Tibial nerve (tissue), 4 donors: ENCODE measurements around the gene BFSP1. TPM values are rescaled to one million over a fixed set of nuclear protein-coding genes. Genes with fewer than 3 reads are reported as not detected.

ENCODE experiments used
- DNase-seq, 2 donors: peaks; one replicate each; pipeline ENCODE4 v3.0.0-alpha.2; 2019; ENCODE audit warnings: low spot score in 2 of 2
- H3K27ac ChIP-seq, 4 donors: fragments of 200-600 bp; sonication (generic) in 3 of 4; one replicate each; pipeline ENCODE4 v1.5.1; 2017 to 2019; ENCODE audit warnings: mild to moderate bottlenecking in 1 of 4
- H3K27me3 ChIP-seq, 2 donors: fragments of 200-600 bp; sonication (generic) in 1 of 2; one replicate each; pipeline versions ENCODE4 v1.5.1 to v1.6.0; 2017 to 2019
- H3K36me3 ChIP-seq, 3 donors: fragments of 200-600 bp; sonication (generic); one replicate each; pipeline ENCODE4 v1.5.1; 2018 to 2019
- H3K4me1 ChIP-seq, 4 donors: fragments of 200-600 bp; sonication (generic) in 3 of 4; one replicate each; pipeline ENCODE4 v1.5.1; 2017 to 2019
- H3K4me3 ChIP-seq, 4 donors: fragments of 200-600 bp; sonication (generic) in 3 of 4; one replicate each; pipeline ENCODE4 v1.5.1; 2017 to 2019; ENCODE audit warnings: mild to moderate bottlenecking in 1 of 4, moderate library complexity in 1 of 4
- H3K9me3 ChIP-seq, 4 donors: fragments of 200-600 bp; sonication (generic) in 3 of 4; one replicate each; pipeline ENCODE4 v1.5.1; 2017 to 2019
- CTCF ChIP-seq, 5 experiments: fragments of 200-600 bp in 3 of 5; fragments of 450-650 bp in 2 of 5; sonication (generic) in 3 of 5; IDR thresholded peaks; one replicate each; pipeline ENCODE4 v1.5.1; 2016 to 2019; ENCODE audit warnings: antibody characterized with exemption in 5 of 5, mild to moderate bottlenecking in 3 of 5, moderate library complexity in 2 of 5
- EP300 ChIP-seq, 2 donors: sonication (generic); formaldehyde crosslinking; IDR thresholded peaks; one replicate each; pipeline ENCODE4 v1.6.1; 2017; ENCODE audit warnings: antibody characterized with exemption in 2 of 2, mild to moderate bottlenecking in 1 of 2
- POLR2A ChIP-seq, 2 donors: fragments of 450-650 bp; IDR thresholded peaks; one replicate each; pipeline ENCODE4 v1.6.1; 2017; ENCODE audit warnings: antibody characterized with exemption in 2 of 2, mild to moderate bottlenecking in 2 of 2, moderate library complexity in 2 of 2
- WGBS, 2 donors: methylation state at CpG; one replicate each; pipeline ENCODE4 v1.1.5; 2018; 5-methylcytosine and 5-hydroxymethylcytosine counted together
- total RNA-seq, 4 donors: library from RNA; depleted of rRNA; stranded (reverse); fragments of >200 nt; gene quantifications; one replicate each; pipeline ENCODE4 v1.1.0, GENCODE V29; 2016

Gene BFSP1
- total RNA-seq, 4 donors from 2014 or later = 0.39 to 5.9 (median 0.63) TPM; not detected in 1

GRCh38 chr20:17460119-17460518 is 71.1 kb downstream of the BFSP1 start:
- DNase-seq = no peak
- Histone ChIP-seq H3K27ac (no peak overlapping the region), H3K4me3 (no peak overlapping the region), H3K36me3 (no peaks in the 10 kb centered on the region), H3K4me1 (no peaks in the 10 kb centered on the region), H3K27me3 (no peaks in the 10 kb centered on the region), H3K9me3 (no peaks in the 10 kb centered on the region)
- TF ChIP-seq EP300 (IDR thresholded peaks at IDR 0.05) (no peak), POLR2A (IDR thresholded peaks at IDR 0.05) (no peak), CTCF (IDR thresholded peaks at IDR 0.05) (no peak)
- 68 to 77% methylated on average over 2 of the region's 2 CpGs for WGBS, 2 donors

DNA sequence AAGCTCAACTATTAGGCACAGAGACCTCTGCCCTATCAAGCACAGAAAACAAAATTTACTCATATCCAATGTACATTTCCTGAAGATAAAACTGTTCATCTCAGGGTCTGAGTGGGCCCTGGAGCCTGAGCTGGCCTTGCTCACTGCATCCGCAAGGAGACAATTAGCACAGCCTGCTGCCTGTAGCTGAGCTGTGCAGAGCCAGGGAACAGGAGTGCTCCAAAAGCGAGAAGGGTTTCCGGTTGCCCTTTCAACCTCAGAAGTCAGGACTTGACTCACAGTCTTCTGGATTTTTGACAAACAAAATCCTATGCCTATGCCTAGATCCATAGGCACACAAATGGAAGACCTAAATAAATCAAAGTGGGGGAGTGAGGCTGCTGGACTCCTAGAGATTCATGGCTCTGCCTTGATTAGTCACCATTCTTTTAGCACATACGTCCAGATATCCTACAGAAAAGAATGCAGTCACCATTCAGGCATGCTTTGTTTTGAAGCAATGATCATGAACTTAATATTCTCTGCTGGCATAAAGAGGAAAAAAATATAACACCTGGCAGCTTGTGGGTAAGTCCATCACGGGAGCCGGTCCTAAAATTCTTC is 73.5 kb downstream of the BFSP1 start:
- TF ChIP-seq EP300 (IDR thresholded peaks at IDR 0.05) (no peak), CTCF (IDR thresholded peaks at IDR 0.05) (no peak), POLR2A (IDR thresholded peaks at IDR 0.05) (no peak)
- 79 to 85% methylated on average over 6 of the region's 6 CpGs for WGBS, 2 donors
- Histone ChIP-seq H3K27ac (no peak overlapping the region), H3K4me3 (no peak overlapping the region), H3K27me3 (no peaks in the 10 kb centered on the region), H3K9me3 (peaks cover 0 to 3% (median 0%) of the 10 kb centered on the region in 4 donors), H3K4me1 (no peaks in the 10 kb centered on the region), H3K36me3 (no peaks in the 10 kb centered on the region)
- DNase-seq = no peak

- Histone ChIP-seq H3K4me1 (no peaks in the 10 kb centered on the region), H3K27me3 (no peaks in the 10 kb centered on the region), H3K36me3 (no peaks in the 10 kb centered on the region), H3K27ac (no peak overlapping the region), H3K4me3 (no peak overlapping the region), H3K9me3 (peaks cover 0 to 3% (median 0%) of the 10 kb centered on the region in 4 donors)
- 43 to 83% methylated on average over 1 of the region's 1 CpG for WGBS, 2 donors
- DNase-seq = no peak
- TF ChIP-seq CTCF (IDR thresholded peaks at IDR 0.05) (no peak), EP300 (IDR thresholded peaks at IDR 0.05) (no peak), POLR2A (IDR thresholded peaks at IDR 0.05) (no peak)
Measured at GRCh38 chr20:17457079-17457478, 74.1 kb downstream of the BFSP1 start.

GRCh38 chr20:17456279-17456678 is 74.9 kb downstream of the BFSP1 start:
- 77 to 84% methylated on average over 8 of the region's 8 CpGs for WGBS, 2 donors
- peaks cover 0 to 3% (median 0%) of the 10 kb centered on the region in 4 donors for H3K9me3 ChIP-seq
- TF ChIP-seq EP300 (IDR thresholded peaks at IDR 0.05) (no peak), CTCF (IDR thresholded peaks at IDR 0.05) (no peak), POLR2A (IDR thresholded peaks at IDR 0.05) (no peak)

DNA sequence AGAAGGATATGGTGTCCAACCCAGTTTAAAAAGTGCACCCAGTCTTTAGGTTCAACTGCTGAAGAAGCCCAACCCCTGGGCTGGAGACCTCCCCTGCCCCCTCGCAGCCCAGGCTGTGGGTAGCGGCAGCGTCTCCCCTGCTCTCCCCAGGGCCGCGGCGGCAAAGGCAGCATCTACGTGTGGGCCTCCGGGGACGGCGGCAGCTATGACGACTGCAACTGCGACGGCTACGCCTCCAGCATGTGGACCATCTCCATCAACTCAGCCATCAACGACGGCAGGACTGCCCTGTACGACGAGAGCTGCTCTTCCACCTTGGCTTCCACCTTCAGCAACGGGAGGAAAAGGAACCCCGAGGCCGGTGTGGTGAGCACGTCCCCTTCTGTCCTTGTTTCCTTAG is 77.6 kb downstream of the BFSP1 start:
- Histone ChIP-seq H3K9me3 (peaks cover 0 to 3% (median 0%) of the 10 kb centered on the region in 4 donors), H3K27ac (no peak overlapping the region), H3K36me3 (no peaks in the 10 kb centered on the region), H3K4me1 (no peaks in the 10 kb centered on the region), H3K27me3 (no peaks in the 10 kb centered on the region), H3K4me3 (no peak overlapping the region)
- TF ChIP-seq CTCF (IDR thresholded peaks at IDR 0.05) (no peak), EP300 (IDR thresholded peaks at IDR 0.05) (no peak), POLR2A (IDR thresholded peaks at IDR 0.05) (no peak)
- 90 to 92% methylated on average over 21 to 22 of the region's 22 CpGs for WGBS, 2 donors
- no peak for DNase-seq

More at GRCh38 chr20:17456279-17456678, 74.9 kb downstream of the BFSP1 start:
- Histone ChIP-seq H3K4me3 (no peak overlapping the region), H3K36me3 (no peaks in the 10 kb centered on the region), H3K4me1 (no peaks in the 10 kb centered on the region), H3K27me3 (no peaks in the 10 kb centered on the region), H3K27ac (no peak overlapping the region)
- no peak for DNase-seq
